ENCODE results near the gene PSMD2. TPM values are rescaled to one million over a fixed set of nuclear protein-coding genes. Genes with fewer than 3 reads are reported as not detected.

PSMD2 gene
- total RNA-seq, 1 donor from 2014 or later, result 108 TPM

- Histone ChIP-seq H3K36me3 (peaks cover 22 to 100% of the 10 kb centered on the region in 2 donors), H3K27ac (no peak overlapping the region), H3K27me3 (no peaks in the 10 kb centered on the region), H3K4me1 (no peaks in the 10 kb centered on the region), H3K4me3 (no peak overlapping the region), H3K9me3 (no peaks in the 10 kb centered on the region)
- TF ChIP-seq POLR2AphosphoS5 (IDR thresholded peaks at IDR 0.05; ENCODE audit: insufficient read depth in 1 of 2, low read depth in 1 of 2), result no peak
- DNase-seq (ENCODE audit: extremely low spot score in 2 of 2), result no peak
- intact Hi-C loops (cut with DNase I), result no loop called here
These were observed 29.5 kb downstream of the PSMD2 start for GRCh38 chr3:184328516-184328915.

- Histone ChIP-seq H3K4me3 (no peak overlapping the region), H3K9me3 (no peaks in the 10 kb centered on the region), H3K36me3 (peaks cover 4 to 75% of the 10 kb centered on the region in 2 donors), H3K4me1 (peaks cover 25% of the 10 kb centered on the region), H3K27ac (peak overlapping the region; percentile 47), H3K27me3 (no peaks in the 10 kb centered on the region)
- no peak for TF ChIP-seq POLR2A (IDR thresholded peaks at IDR 0.05)
- no peak for TF ChIP-seq POLR2AphosphoS5 (IDR thresholded peaks at IDR 0.05; ENCODE audit: insufficient read depth in 1 of 2, low read depth in 1 of 2)
- no peak for TF ChIP-seq CTCF (IDR thresholded peaks at IDR 0.05)
- intact Hi-C loops (cut with DNase I), result loop anchor here (10.0 kb wide), 1 partner anchor 148 kb away; the partner anchor contains the start of gene ABCF3
- no peak for DNase-seq (ENCODE audit: extremely low spot score in 2 of 2)
These were observed 33.5 kb downstream of the PSMD2 start for GRCh38 chr3:184332370-184333090.

- H3K27ac ChIP-seq, result peak overlapping the region; percentile 47
- no peak for TF ChIP-seq CTCF (IDR thresholded peaks at IDR 0.05)
- no peak for TF ChIP-seq POLR2A (IDR thresholded peaks at IDR 0.05)
- TF ChIP-seq POLR2AphosphoS5 (IDR thresholded peaks at IDR 0.05; ENCODE audit: insufficient read depth in 1 of 2, low read depth in 1 of 2), result no peak
- intact Hi-C loops (cut with DNase I), result loop anchor here (10.0 kb wide), 1 partner anchor 148 kb away; the partner anchor contains the start of gene ABCF3
- H3K4me3 ChIP-seq, result no peak overlapping the region
- H3K27me3 ChIP-seq, result no peaks in the 10 kb centered on the region
- no peak for DNase-seq (ENCODE audit: extremely low spot score in 2 of 2)
- H3K36me3 ChIP-seq, result peaks cover 0 to 68% of the 10 kb centered on the region in 2 donors
- no peaks in the 10 kb centered on the region for H3K9me3 ChIP-seq
- H3K4me1 ChIP-seq, result peaks cover 32% of the 10 kb centered on the region
These were observed 34.1 kb downstream of the PSMD2 start for GRCh38 chr3:184333190-184333589.

GRCh38 chr3:184333700-184334099 is 34.7 kb downstream of the PSMD2 start:
- TF ChIP-seq POLR2A (IDR thresholded peaks at IDR 0.05), result no peak
- TF ChIP-seq POLR2AphosphoS5 (IDR thresholded peaks at IDR 0.05; ENCODE audit: insufficient read depth in 1 of 2, low read depth in 1 of 2), result no peak
- TF ChIP-seq CTCF (IDR thresholded peaks at IDR 0.05), result no peak
- Histone ChIP-seq H3K27me3 (no peaks in the 10 kb centered on the region), H3K4me1 (peaks cover 37% of the 10 kb centered on the region), H3K4me3 (no peak overlapping the region), H3K9me3 (no peaks in the 10 kb centered on the region), H3K36me3 (peaks cover 0 to 63% of the 10 kb centered on the region in 2 donors), H3K27ac (peak overlapping the region; percentile 0)
- no peak for DNase-seq (ENCODE audit: extremely low spot score in 2 of 2)
- intact Hi-C loops (cut with DNase I), result loop anchor here (10.0 kb wide), 1 partner anchor 149 kb away; the partner anchor contains the start of gene ABCF3

- no peaks in the 10 kb centered on the region for H3K9me3 ChIP-seq
- H3K4me1 ChIP-seq, result peaks cover 46% of the 10 kb centered on the region
- intact Hi-C loops (cut with DNase I), result loop anchor here (10.0 kb wide), 1 partner anchor 150 kb away; the partner anchor contains the start of gene ABCF3
- H3K27ac ChIP-seq, result peak overlapping the region; percentile 97
- H3K36me3 ChIP-seq, result peaks cover 0 to 54% of the 10 kb centered on the region in 2 donors
- H3K4me3 ChIP-seq, result no peak overlapping the region
- H3K27me3 ChIP-seq, result no peaks in the 10 kb centered on the region
- no peak for DNase-seq (ENCODE audit: extremely low spot score in 2 of 2)
- TF ChIP-seq POLR2A (IDR thresholded peaks at IDR 0.05) (no peak), POLR2AphosphoS5 (IDR thresholded peaks at IDR 0.05; ENCODE audit: insufficient read depth in 1 of 2, low read depth in 1 of 2) (peak in 1 of 2 donors; percentile 22), CTCF (IDR thresholded peaks at IDR 0.05) (no peak)
These were observed 35.6 kb downstream of the PSMD2 start for GRCh38 chr3:184334470-184335158.

Measured in vagina (tissue), 2 donors.